SK-N-SH treated with all-trans-retinoic acid at 6 μM for 48 hours (cell line): ENCODE measurements around the gene NFIX.
A peak's percentile ranks its signal among the peaks of the same experiment; 100 is the strongest.

Experiments
- ATAC-seq: fragments of 200-7000 bp; cut with Tn5 transposase; 3 replicates; pipeline ENCODE4 v1.9.1; 2020; ENCODE audit warnings: mild to moderate bottlenecking, moderate library complexity
- ARNTL ChIP-seq: fragments of 450-650 bp; formaldehyde crosslinking; IDR thresholded peaks from 2 replicates; pipeline ENCODE4 v1.5.0; 2020; ENCODE audit warnings: low read depth, mild to moderate bottlenecking, moderate library complexity, borderline replicate concordance
- BACH2 ChIP-seq: fragments of 250-450 bp; sonication (Bioruptor Pico); IDR thresholded peaks from 2 replicates; pipeline ENCODE4 v1.9.0; 2021; ENCODE audit warnings: mild to moderate bottlenecking, borderline replicate concordance
- CREB5 ChIP-seq: fragments of 250-450 bp; sonication (Bioruptor Pico); IDR thresholded peaks from 2 replicates; pipeline ENCODE4 v1.5.1; 2020; ENCODE audit warnings: low read depth, mild to moderate bottlenecking, moderate library complexity
- CSDC2 ChIP-seq: fragments of 250-450 bp; sonication (Bioruptor Pico); IDR thresholded peaks from 2 replicates; pipeline ENCODE4 v1.5.0; 2020; ENCODE audit warnings: mild to moderate bottlenecking, moderate library complexity
- CSRNP3 ChIP-seq: fragments of 250-450 bp; sonication (Bioruptor Pico); IDR thresholded peaks from 2 replicates; pipeline ENCODE4 v1.5.1; 2021; ENCODE audit warnings: mild to moderate bottlenecking, moderate library complexity
- ESRRG ChIP-seq: fragments of 250-450 bp; sonication (Bioruptor Pico); IDR thresholded peaks from 2 replicates; pipeline ENCODE4 v1.6.1; 2021; ENCODE audit warnings: mild to moderate bottlenecking
- GLIS3 ChIP-seq: fragments of 250-450 bp; sonication (Bioruptor Pico); IDR thresholded peaks from 2 replicates; pipeline ENCODE4 v1.5.0; 2020; ENCODE audit warnings: mild to moderate bottlenecking, moderate library complexity
- ISL1 ChIP-seq: fragments of 250-450 bp; sonication (Bioruptor Pico); IDR thresholded peaks from 2 replicates; pipeline ENCODE4 v2.1.2; 2022; ENCODE audit warnings: mild to moderate bottlenecking, moderate library complexity
- OSR1 ChIP-seq: fragments of 250-450 bp; sonication (Bioruptor Pico); IDR thresholded peaks from 2 replicates; pipeline ENCODE4 v1.8.0; 2022; ENCODE audit warnings: moderate library complexity, mild to moderate bottlenecking, inconsistent platforms
- PATZ1 ChIP-seq: fragments of 250-450 bp; sonication (Bioruptor Pico); IDR thresholded peaks from 2 replicates; pipeline ENCODE4 v1.8.0; 2020; ENCODE audit warnings: mild to moderate bottlenecking, moderate library complexity, borderline replicate concordance
- PPARA ChIP-seq: fragments of 250-450 bp; sonication (Bioruptor Pico); IDR thresholded peaks from 2 replicates; pipeline ENCODE4 v1.5.0; 2020; ENCODE audit warnings: mild to moderate bottlenecking, borderline replicate concordance
- RARB ChIP-seq: fragments of 250-450 bp; sonication (Bioruptor Pico); IDR thresholded peaks from 2 replicates; pipeline ENCODE4 v1.8.0; 2021; ENCODE audit warnings: mild to moderate bottlenecking, moderate library complexity
- SNAI2 ChIP-seq: fragments of 250-450 bp; sonication (Bioruptor Pico); IDR thresholded peaks from 2 replicates; pipeline ENCODE4 v1.5.0; 2020; ENCODE audit warnings: mild to moderate bottlenecking, moderate library complexity
- TCF4 ChIP-seq: fragments of 250-450 bp; sonication (Bioruptor Pico); IDR thresholded peaks from 2 replicates; pipeline ENCODE4 v1.8.0; 2021; ENCODE audit warnings: mild to moderate bottlenecking, moderate library complexity, borderline replicate concordance
- TOX ChIP-seq: fragments of 250-450 bp; sonication (Bioruptor Pico); IDR thresholded peaks from 2 replicates; pipeline ENCODE4 v1.8.0; 2021; ENCODE audit warnings: mild to moderate bottlenecking, moderate library complexity, borderline replicate concordance
- TSHZ2 ChIP-seq: fragments of 250-450 bp; sonication (Bioruptor Pico); IDR thresholded peaks from 2 replicates; pipeline ENCODE4 v1.5.0; 2020; ENCODE audit warnings: mild to moderate bottlenecking, moderate library complexity
- ZC3H10 ChIP-seq: fragments of 250-450 bp; sonication (Bioruptor Pico); IDR thresholded peaks from 2 replicates; pipeline ENCODE4 v1.5.1; 2021; ENCODE audit warnings: mild to moderate bottlenecking, moderate library complexity
- ZFP3 ChIP-seq: fragments of 250-450 bp; sonication (Bioruptor Pico); IDR thresholded peaks from 2 replicates; pipeline ENCODE4 v1.5.0; 2020; ENCODE audit warnings: mild to moderate bottlenecking, moderate library complexity
- ZFP30 ChIP-seq: fragments of 450-650 bp; formaldehyde crosslinking; IDR thresholded peaks from 2 replicates; pipeline ENCODE4 v1.5.0; 2022; ENCODE audit warnings: mild to moderate bottlenecking, moderate library complexity
- ZNF565 ChIP-seq: fragments of 450-650 bp; formaldehyde crosslinking; conservative IDR thresholded peaks from 2 replicates; pipeline ENCODE4 v1.5.0; 2020; ENCODE audit warnings: low read depth, mild to moderate bottlenecking, moderate library complexity
- ZNF70 ChIP-seq: fragments of 450-650 bp; formaldehyde crosslinking; IDR thresholded peaks from 2 replicates; pipeline ENCODE4 v1.5.0; 2020; ENCODE audit warnings: mild to moderate bottlenecking, moderate library complexity
- ZNF8 ChIP-seq: fragments of 450-650 bp; formaldehyde crosslinking; IDR thresholded peaks from 2 replicates; pipeline ENCODE4 v1.5.0; 2020; ENCODE audit warnings: mild to moderate bottlenecking, moderate library complexity

Gene NFIX

GRCh38 chr19:12994701-12995595, at the start of gene NFIX:
Gene NFIX (plus strand): TSS chr19:12995475. CDS start chr19:12995838, 363 bp downstream.
- peak; percentile 54 for ATAC-seq
- TF ChIP-seq ZNF8 (CRISPR knock-in tag): no peak
- no peak for TF ChIP-seq TCF4
- no peak for TF ChIP-seq PATZ1 (CRISPR knock-in tag)
- TF ChIP-seq ZFP3 (CRISPR knock-in tag): no peak
- TF ChIP-seq RARB: no peak
- no peak for TF ChIP-seq PPARA (CRISPR knock-in tag)
- no peak for TF ChIP-seq ZC3H10 (CRISPR knock-in tag)
- TF ChIP-seq TSHZ2 (CRISPR knock-in tag): no peak
- TF ChIP-seq ESRRG (CRISPR knock-in tag): no peak
- TF ChIP-seq BACH2: no peak
- no peak for TF ChIP-seq CSRNP3 (CRISPR knock-in tag)
- TF ChIP-seq OSR1 (CRISPR knock-in tag): no peak
- no peak for TF ChIP-seq ARNTL (CRISPR knock-in tag)
- TF ChIP-seq TOX (CRISPR knock-in tag): no peak
- no peak for TF ChIP-seq ISL1
- TF ChIP-seq ZNF565 (CRISPR knock-in tag): no peak
- no peak for TF ChIP-seq CREB5 (CRISPR knock-in tag)
- no peak for TF ChIP-seq CSDC2 (CRISPR knock-in tag)
- TF ChIP-seq GLIS3 (CRISPR knock-in tag): no peak
- no peak for TF ChIP-seq SNAI2 (CRISPR knock-in tag)

- ATAC-seq: peak; percentile 90
- TF ChIP-seq CREB5 (CRISPR knock-in tag) (peak; percentile 64; the same call in 1 of the 2 replicates), ISL1 (no peak), TOX (CRISPR knock-in tag) (no peak), ESRRG (CRISPR knock-in tag) (no peak), ZC3H10 (CRISPR knock-in tag) (peak; percentile 32; the same call in 1 of the 2 replicates), CSRNP3 (CRISPR knock-in tag) (peak; percentile 65; the same call in 1 of the 2 replicates), ZNF565 (CRISPR knock-in tag) (peak; percentile 76; the same call in 1 of the 2 replicates), BACH2 (no peak), CSDC2 (CRISPR knock-in tag) (no peak), TSHZ2 (CRISPR knock-in tag) (peak; percentile 51; the same call in 1 of the 2 replicates), RARB (no peak), SNAI2 (CRISPR knock-in tag) (no peak), ZFP30 (CRISPR knock-in tag) (no peak; the same call in 1 of the 2 replicates), ZNF70 (CRISPR knock-in tag) (peak; percentile 4; the same call in 1 of the 2 replicates), ZFP3 (CRISPR knock-in tag) (no peak), TCF4 (0 out of 2 replicates have a peak, but pooled peaks have one; percentile 25), ARNTL (CRISPR knock-in tag) (0 out of 2 replicates have a peak, but pooled peaks have one; percentile 47), PPARA (CRISPR knock-in tag) (no peak)
Observed at GRCh38 chr19:12945479-12946091, 49.7 kb upstream of the NFIX start, which contains the start of gene RAD23A. Gene RAD23A (plus strand): TSS chr19:12945862. CDS start chr19:12945949, 87 bp downstream.
